Measurements from ENCODE around the gene ITPRIP.
A peak's percentile ranks its signal among the peaks of the same experiment; 100 is the strongest.

Gene ITPRIP

DNA sequence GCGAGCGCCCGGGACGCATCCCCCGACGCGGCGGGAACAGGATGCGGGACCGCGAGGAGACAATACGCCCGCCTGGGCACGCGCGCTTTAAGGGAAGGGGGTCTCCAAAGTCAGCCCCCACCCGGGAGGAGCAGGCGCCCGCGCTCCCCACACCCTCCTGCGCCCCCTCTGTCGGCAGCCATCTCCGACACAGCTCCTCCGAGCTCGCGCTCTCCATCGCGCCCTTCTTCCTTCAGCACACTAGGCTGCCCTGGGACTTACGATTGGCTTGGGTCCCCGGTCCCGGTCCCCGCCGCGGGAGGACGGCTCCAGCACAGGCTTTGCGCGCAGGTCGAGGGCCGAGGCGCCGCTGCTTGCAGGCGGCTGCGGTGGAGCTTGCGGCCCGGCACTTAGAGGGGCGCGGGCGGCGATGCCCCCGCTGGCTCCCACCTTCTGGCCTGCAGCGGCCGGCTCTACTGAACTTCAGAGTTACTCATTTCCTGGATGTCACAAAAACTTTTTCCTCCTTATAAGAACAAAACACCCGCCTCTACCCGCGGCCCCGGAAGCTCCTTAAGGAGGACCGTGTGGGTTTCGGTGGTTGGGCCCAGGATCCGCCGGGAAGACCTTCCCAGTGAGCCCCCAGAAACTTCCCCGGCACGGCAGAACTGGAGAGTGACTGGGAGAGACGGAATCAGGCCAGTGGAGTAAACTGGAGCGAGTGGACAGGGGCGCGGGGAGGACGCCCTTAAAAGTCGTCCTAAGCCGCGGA is at the start of gene ITPRIP:
Gene ITPRIP (minus strand): TSS at position 481 of the 751 bp plus-strand sequence. CDS start 22,414 bp downstream, outside the sequence.
- CTCF ChIA-PET: interaction anchor here (0.7 to 2.0 kb wide), 11 partner anchors 12 to 480 kb away, joined by 3 to 11 read pairs (median 3); no protein-coding TSS in a partner anchor
- POLR2A ChIA-PET (ENCODE audit: low non-redundant PET): interaction anchor here (0.6 to 1.0 kb wide), 2 partner anchors 11 to 15 kb away, joined by 3 to 5 read pairs; partner anchors contain the start of gene CFAP58
- TF ChIP-seq CTCF (conservative IDR thresholded peaks at IDR 0.05; ENCODE audit: low read depth): no peak
- H3K27ac ChIP-seq: peak within 1 kb of the TSS; percentile 91
- DNase-seq (ENCODE audit: low spot score): peak; percentile 70

GRCh38 chr10:104387130-104387888 is 49.0 kb upstream of the ITPRIP start:
- H3K27ac ChIP-seq: no peak overlapping the region
- POLR2A ChIA-PET (ENCODE audit: low non-redundant PET): no interaction called here
- DNase-seq (ENCODE audit: low spot score): no peak
- CTCF ChIA-PET: interaction anchor here (0.5 to 0.9 kb wide), 3 partner anchors 23 to 227 kb away, joined by 3 read pairs; no protein-coding TSS in a partner anchor
- no peak for TF ChIP-seq CTCF (conservative IDR thresholded peaks at IDR 0.05; ENCODE audit: low read depth)

DNA sequence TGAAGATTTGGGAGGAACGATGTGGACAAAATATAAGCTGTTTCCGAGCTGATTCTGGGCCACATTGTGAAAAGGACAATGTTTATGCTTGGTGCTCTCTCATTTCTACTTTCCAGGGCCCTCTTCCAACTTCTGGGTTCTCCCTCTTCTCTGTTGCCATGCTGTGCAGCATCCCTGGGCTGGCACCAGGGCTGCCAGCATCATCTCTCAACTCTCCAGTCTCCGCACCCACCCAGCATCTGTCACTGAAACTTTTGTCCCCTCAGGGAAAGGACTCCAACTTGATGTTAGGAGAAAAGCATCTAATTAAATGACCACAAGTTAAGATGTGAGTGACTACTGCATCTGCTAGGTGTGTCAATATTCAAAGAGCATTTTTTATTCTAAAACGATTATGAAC is 42.1 kb upstream of the ITPRIP start:
- H3K27ac ChIP-seq: no peak overlapping the region
- ChIA-PET POLR2A (ENCODE audit: low non-redundant PET) (no interaction called here), CTCF (no interaction called here)
- DNase-seq (ENCODE audit: low spot score): no peak
- TF ChIP-seq CTCF (conservative IDR thresholded peaks at IDR 0.05; ENCODE audit: low read depth): no peak

- ChIA-PET CTCF (interaction anchor here (0.6 kb wide), 1 partner anchor 678 kb away, joined by 3 read pairs; no protein-coding TSS in a partner anchor), POLR2A (ENCODE audit: low non-redundant PET) (no interaction called here)
- no peak overlapping the region for H3K27ac ChIP-seq
- TF ChIP-seq CTCF (conservative IDR thresholded peaks at IDR 0.05; ENCODE audit: low read depth): no peak
- no peak for DNase-seq (ENCODE audit: low spot score)
Measured at GRCh38 chr10:104376784-104377300, 38.6 kb upstream of the ITPRIP start.

GRCh38 chr10:104374591-104374990 is 36.3 kb upstream of the ITPRIP start:
- DNase-seq (ENCODE audit: low spot score): no peak
- POLR2A ChIA-PET (ENCODE audit: low non-redundant PET): no interaction called here
- no peak for TF ChIP-seq CTCF (conservative IDR thresholded peaks at IDR 0.05; ENCODE audit: low read depth)
- CTCF ChIA-PET: interaction anchor here (0.9 kb wide), 1 partner anchor 83 kb away, joined by 3 read pairs; no protein-coding TSS in a partner anchor
- no peak overlapping the region for H3K27ac ChIP-seq

- CTCF ChIA-PET: no interaction called here
Measured at GRCh38 chr10:104371753-104372152, 33.5 kb upstream of the ITPRIP start.

More at GRCh38 chr10:104371753-104372152, 33.5 kb upstream of the ITPRIP start:
- POLR2A ChIA-PET (ENCODE audit: low non-redundant PET): no interaction called here
- H3K27ac ChIP-seq: no peak overlapping the region
- no peak for TF ChIP-seq CTCF (conservative IDR thresholded peaks at IDR 0.05; ENCODE audit: low read depth)
- no peak for DNase-seq (ENCODE audit: low spot score)

Measured in RWPE1 (cell line).